ENCODE measurements around the gene KIAA1958. TPM values are rescaled to one million over a fixed set of nuclear protein-coding genes. Genes with fewer than 3 reads are reported as not detected.
A peak's percentile ranks its signal among the peaks of the same experiment; 100 is the strongest.

KIAA1958 gene
- polyA plus RNA-seq, 6 donors from 2014 or later = 2.0 to 5.3 (median 2.7) TPM; not detected in 1

- Mint-ChIP-seq H3K27me3 (no peaks in the 10 kb centered on the region), H3K36me3 (no peaks in the 10 kb centered on the region), H3K4me3 (no peak overlapping the region), H3K9me3 (peaks cover 0 to 1% (median 0%) of the 10 kb centered on the region in 7 donors), H3K27ac (peak overlapping the region in 1 of 6 donors; percentile 60), H3K4me1 (peaks cover 3 to 17% (median 6%) of the 10 kb centered on the region in 3 donors)
- DNase-seq (no peak), ATAC-seq (ENCODE audit: low read depth in 2 of 2) (no peak)
These were observed 33.4 kb downstream of the KIAA1958 start for GRCh38 chr9:112520069-112520468.

- Mint-ChIP-seq H3K4me1 (peaks cover 3 to 17% (median 6%) of the 10 kb centered on the region in 3 donors), H3K27me3 (no peaks in the 10 kb centered on the region), H3K4me3 (no peak overlapping the region), H3K27ac (peak overlapping the region in 2 of 6 donors; percentile 39 to 60), H3K9me3 (peaks cover 0 to 1% (median 0%) of the 10 kb centered on the region in 7 donors), H3K36me3 (no peaks in the 10 kb centered on the region)
- DNase-seq (no peak), ATAC-seq (ENCODE audit: low read depth in 2 of 2) (no peak)
These were observed 34.0 kb downstream of the KIAA1958 start for GRCh38 chr9:112520656-112521055.

DNA sequence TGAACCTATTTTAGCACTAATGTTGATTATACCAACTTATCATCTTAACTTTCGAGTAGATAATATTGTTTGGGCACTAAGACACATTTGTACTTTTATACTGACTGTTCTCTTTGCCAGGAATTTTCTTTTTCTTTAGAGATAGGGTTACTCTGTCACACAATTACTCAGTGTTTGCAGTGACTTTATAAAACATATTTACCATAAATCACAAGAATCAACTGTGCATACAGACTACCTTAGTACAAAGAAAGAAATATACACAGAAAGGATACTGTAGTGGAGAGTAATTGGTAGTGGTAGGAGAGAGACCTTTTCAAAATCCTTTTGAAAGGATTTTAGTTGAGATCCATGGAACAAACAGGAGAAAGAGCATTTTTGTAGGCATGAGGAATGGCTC is 40.3 kb downstream of the KIAA1958 start:
- DNase-seq = no peak
- peaks cover 0 to 14% (median 0%) of the 10 kb centered on the region in 3 donors for H3K4me1 Mint-ChIP-seq
- H3K4me3 Mint-ChIP-seq = no peak overlapping the region
- ATAC-seq (ENCODE audit: low read depth in 2 of 2) = no peak
- H3K36me3 Mint-ChIP-seq = peaks cover 0 to 4% of the 10 kb centered on the region in 2 donors
- H3K27me3 Mint-ChIP-seq = no peaks in the 10 kb centered on the region
- H3K27ac Mint-ChIP-seq = no peak overlapping the region
- peaks cover 0 to 1% (median 0%) of the 10 kb centered on the region in 7 donors for H3K9me3 Mint-ChIP-seq

DNA sequence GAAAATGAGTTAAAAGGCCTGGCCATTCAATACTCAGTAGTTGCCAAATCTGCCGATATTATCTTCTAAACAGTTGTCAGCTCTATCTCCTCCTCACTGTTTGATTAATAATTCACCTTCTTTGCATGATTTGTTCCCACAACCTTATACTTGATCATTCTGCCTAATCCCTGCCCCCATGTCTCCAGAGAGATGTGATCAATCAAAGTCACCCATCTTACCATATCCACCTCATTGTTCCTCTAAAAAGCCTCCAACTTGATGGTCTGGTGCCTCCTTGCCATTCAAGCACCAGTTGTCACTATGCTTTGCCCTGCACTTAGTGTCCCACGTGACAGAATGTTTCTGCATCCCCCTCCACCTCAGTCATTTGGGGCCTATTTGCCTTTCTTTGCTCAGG is 41.3 kb downstream of the KIAA1958 start:
- DNase-seq (no peak), ATAC-seq (ENCODE audit: low read depth in 2 of 2) (no peak)
- no peak overlapping the region for H3K4me3 Mint-ChIP-seq
- H3K27me3 Mint-ChIP-seq = no peaks in the 10 kb centered on the region
- H3K9me3 Mint-ChIP-seq = no peaks in the 10 kb centered on the region
- no peak overlapping the region for H3K27ac Mint-ChIP-seq
- H3K4me1 Mint-ChIP-seq = peaks cover 0 to 10% (median 0%) of the 10 kb centered on the region in 3 donors
- peaks cover 0 to 4% of the 10 kb centered on the region in 2 donors for H3K36me3 Mint-ChIP-seq

GRCh38 chr9:112529316-112529715 is 42.7 kb downstream of the KIAA1958 start:
- Mint-ChIP-seq H3K9me3 (no peaks in the 10 kb centered on the region), H3K4me3 (no peak overlapping the region), H3K4me1 (peaks cover 0 to 10% (median 0%) of the 10 kb centered on the region in 3 donors), H3K36me3 (peaks cover 0 to 4% of the 10 kb centered on the region in 2 donors), H3K27ac (no peak overlapping the region), H3K27me3 (no peaks in the 10 kb centered on the region)
- no peak for ATAC-seq (ENCODE audit: low read depth in 2 of 2)
- no peak for DNase-seq

- DNase-seq (no peak), ATAC-seq (ENCODE audit: low read depth in 2 of 2) (no peak)
- peaks cover 0 to 13% (median 9%) of the 10 kb centered on the region in 3 donors for H3K4me1 Mint-ChIP-seq
- no peaks in the 10 kb centered on the region for H3K27me3 Mint-ChIP-seq
- peaks cover 0 to 7% of the 10 kb centered on the region in 2 donors for H3K36me3 Mint-ChIP-seq
- H3K4me3 Mint-ChIP-seq = no peak overlapping the region
- H3K9me3 Mint-ChIP-seq = no peaks in the 10 kb centered on the region
- H3K27ac Mint-ChIP-seq = no peak overlapping the region
These were observed 44.2 kb downstream of the KIAA1958 start for GRCh38 chr9:112530751-112531205.

DNA sequence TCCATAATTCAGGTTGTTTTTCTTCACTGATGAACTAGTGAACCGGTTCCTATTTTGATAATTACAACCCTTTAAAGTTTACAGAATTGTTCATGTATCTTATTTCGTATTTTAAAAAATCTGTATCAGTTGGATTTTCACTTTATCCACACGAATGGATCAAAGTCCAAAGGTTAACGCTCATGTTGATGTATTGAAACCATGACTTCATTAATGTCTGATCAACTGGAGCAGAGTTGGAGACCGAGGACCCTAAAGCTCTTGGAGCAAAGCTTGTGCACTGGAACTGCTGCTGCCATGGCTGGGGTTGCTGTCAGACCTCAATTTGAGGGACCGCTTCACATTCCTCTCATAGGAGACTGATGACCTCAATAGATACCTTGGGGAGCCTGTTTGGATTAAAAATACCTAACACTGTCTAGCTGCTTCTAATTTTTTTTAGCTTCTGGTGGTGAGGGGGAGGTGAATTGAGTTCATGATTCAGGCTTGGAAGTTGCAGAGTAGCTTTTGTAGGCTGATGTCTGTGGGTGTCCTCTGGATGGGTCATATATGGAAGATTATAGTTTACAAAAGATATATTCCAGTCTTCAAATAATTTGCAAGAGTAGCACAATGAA is 45.1 kb downstream of the KIAA1958 start:
- DNase-seq = no peak
- no peak overlapping the region for H3K4me3 Mint-ChIP-seq
- H3K27me3 Mint-ChIP-seq = no peaks in the 10 kb centered on the region
- H3K9me3 Mint-ChIP-seq = no peaks in the 10 kb centered on the region
- peaks cover 0 to 10% of the 10 kb centered on the region in 2 donors for H3K36me3 Mint-ChIP-seq
- ATAC-seq (ENCODE audit: low read depth in 2 of 2) = no peak
- H3K4me1 Mint-ChIP-seq = peaks cover 0 to 15% (median 11%) of the 10 kb centered on the region in 3 donors
- peak overlapping the region in 2 of 6 donors; percentile 16 to 23 for H3K27ac Mint-ChIP-seq

DNA sequence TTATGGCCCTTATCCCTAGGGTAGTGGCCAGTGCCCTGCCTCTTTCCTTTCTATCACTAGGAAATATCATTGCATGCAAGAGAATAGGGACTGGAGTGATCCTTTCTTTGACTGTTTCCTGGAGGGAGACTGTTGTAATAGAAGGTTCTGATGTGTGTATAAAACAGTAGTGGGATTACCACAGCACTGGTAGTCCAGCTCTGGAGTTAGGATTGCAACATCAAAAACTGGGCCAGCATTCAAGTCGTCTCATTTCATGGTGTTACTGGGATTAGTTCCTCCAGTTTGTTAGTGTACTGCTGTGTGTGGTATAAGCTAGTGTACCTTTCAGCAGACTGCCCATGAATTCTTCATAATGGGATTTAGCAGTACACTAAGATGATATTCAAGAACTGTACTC is 45.8 kb downstream of the KIAA1958 start:
- no peaks in the 10 kb centered on the region for H3K9me3 Mint-ChIP-seq
- no peak overlapping the region for H3K27ac Mint-ChIP-seq
- peaks cover 0 to 11% (median 10%) of the 10 kb centered on the region in 3 donors for H3K4me1 Mint-ChIP-seq
- no peak for DNase-seq
- no peak overlapping the region for H3K4me3 Mint-ChIP-seq
- no peaks in the 10 kb centered on the region for H3K27me3 Mint-ChIP-seq
- ATAC-seq (ENCODE audit: low read depth in 2 of 2) = no peak
- H3K36me3 Mint-ChIP-seq = peaks cover 0 to 6% of the 10 kb centered on the region in 2 donors

- no peaks in the 10 kb centered on the region for H3K27me3 Mint-ChIP-seq
- no peak for ATAC-seq (ENCODE audit: low read depth in 2 of 2)
- no peak for DNase-seq
- peaks cover 0 to 6% of the 10 kb centered on the region in 2 donors for H3K36me3 Mint-ChIP-seq
- H3K4me3 Mint-ChIP-seq = no peak overlapping the region
- H3K9me3 Mint-ChIP-seq = no peaks in the 10 kb centered on the region
- peaks cover 3 to 21% (median 4%) of the 10 kb centered on the region in 3 donors for H3K4me1 Mint-ChIP-seq
- H3K27ac Mint-ChIP-seq = peak overlapping the region in 1 of 6 donors; percentile 22
These were observed 47.0 kb downstream of the KIAA1958 start for GRCh38 chr9:112533660-112534059.

- ATAC-seq (ENCODE audit: low read depth in 2 of 2) (no peak), DNase-seq (no peak)
- Mint-ChIP-seq H3K4me1 (peaks cover 3 to 21% (median 8%) of the 10 kb centered on the region in 3 donors), H3K36me3 (peaks cover 0 to 6% of the 10 kb centered on the region in 2 donors), H3K9me3 (no peaks in the 10 kb centered on the region), H3K27ac (no peak overlapping the region), H3K4me3 (no peak overlapping the region), H3K27me3 (no peaks in the 10 kb centered on the region)
These were observed 48.7 kb downstream of the KIAA1958 start for GRCh38 chr9:112535301-112535700.

- Mint-ChIP-seq H3K4me1 (peaks cover 3 to 21% (median 8%) of the 10 kb centered on the region in 3 donors), H3K4me3 (no peak overlapping the region), H3K27me3 (no peaks in the 10 kb centered on the region), H3K36me3 (peaks cover 0 to 6% of the 10 kb centered on the region in 2 donors), H3K9me3 (no peaks in the 10 kb centered on the region), H3K27ac (no peak overlapping the region)
- DNase-seq (no peak), ATAC-seq (ENCODE audit: low read depth in 2 of 2) (no peak)
These were observed 49.2 kb downstream of the KIAA1958 start for GRCh38 chr9:112535811-112536210.

DNA sequence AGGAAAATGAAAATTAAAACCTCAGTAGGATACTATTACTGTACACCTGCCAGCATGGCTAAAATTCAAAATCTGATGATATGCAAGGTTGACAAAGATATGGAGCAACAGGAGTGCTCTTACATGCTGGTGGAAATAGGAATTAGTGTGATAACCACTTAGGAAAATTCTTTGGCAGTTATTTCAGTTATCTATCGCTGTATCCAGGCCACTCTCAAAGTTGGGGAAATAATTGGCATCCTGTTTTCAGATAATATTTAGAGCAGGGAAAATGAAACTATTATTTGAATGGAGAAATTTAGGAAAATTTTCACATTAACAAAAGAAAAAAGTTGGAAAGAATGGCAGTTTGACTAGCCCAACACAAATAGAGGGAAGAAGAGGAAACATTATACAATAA is 50.9 kb downstream of the KIAA1958 start:
- DNase-seq = no peak
- Mint-ChIP-seq H3K27me3 (no peaks in the 10 kb centered on the region), H3K36me3 (peaks cover 0 to 6% of the 10 kb centered on the region in 2 donors)

GRCh38 chr9:112540800-112541199 is 54.2 kb downstream of the KIAA1958 start:
- no peaks in the 10 kb centered on the region for H3K9me3 Mint-ChIP-seq
- no peaks in the 10 kb centered on the region for H3K27me3 Mint-ChIP-seq
- peaks cover 0 to 3% of the 10 kb centered on the region in 2 donors for H3K36me3 Mint-ChIP-seq
- H3K4me3 Mint-ChIP-seq = no peak overlapping the region
- DNase-seq = no peak
- H3K27ac Mint-ChIP-seq = peak overlapping the region in 1 of 6 donors; percentile 50
- no peak for ATAC-seq (ENCODE audit: low read depth in 2 of 2)
- peaks cover 5 to 11% (median 8%) of the 10 kb centered on the region in 3 donors for H3K4me1 Mint-ChIP-seq

More for the DNA sequence above, 50.9 kb downstream of the KIAA1958 start:
- Mint-ChIP-seq H3K9me3 (no peaks in the 10 kb centered on the region), H3K4me1 (peaks cover 3 to 21% (median 8%) of the 10 kb centered on the region in 3 donors), H3K27ac (no peak overlapping the region), H3K4me3 (no peak overlapping the region)
- no peak for ATAC-seq (ENCODE audit: low read depth in 2 of 2)

DNA sequence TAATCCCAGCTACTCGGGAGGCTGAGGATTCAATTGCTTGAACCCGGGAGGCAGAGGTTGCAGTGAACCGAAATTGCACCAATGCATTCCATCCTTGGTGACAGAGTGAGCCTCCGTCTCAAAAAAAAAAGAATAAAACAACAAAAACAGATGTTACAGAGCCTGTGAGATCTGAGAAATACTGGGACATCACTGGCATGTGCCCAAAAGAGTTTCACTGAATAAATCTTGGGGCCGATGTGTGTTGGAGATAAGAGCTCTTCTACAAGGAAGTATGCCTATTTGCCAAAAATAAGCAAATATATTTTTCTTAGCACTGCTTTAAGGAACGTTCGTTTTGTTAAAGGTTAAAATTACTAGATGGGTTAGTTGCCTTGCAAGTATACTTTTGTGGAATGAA is 55.1 kb downstream of the KIAA1958 start:
- Mint-ChIP-seq H3K36me3 (no peaks in the 10 kb centered on the region), H3K9me3 (no peaks in the 10 kb centered on the region), H3K4me3 (no peak overlapping the region), H3K27ac (no peak overlapping the region), H3K27me3 (no peaks in the 10 kb centered on the region), H3K4me1 (peaks cover 9 to 17% (median 10%) of the 10 kb centered on the region in 3 donors)
- ATAC-seq (ENCODE audit: low read depth in 2 of 2) (no peak), DNase-seq (no peak)
